Stomach (tissue), 4 donors: ENCODE measurements around the gene DCK.

Source experiments
- EP300 ChIP-seq: sonication (generic); formaldehyde crosslinking; IDR thresholded peaks from one replicate; pipeline ENCODE4 v1.6.1; 2017; ENCODE audit warnings: antibody characterized with exemption
- POLR2A ChIP-seq, 4 donors: fragments of 450-650 bp; IDR thresholded peaks; one replicate each; pipeline ENCODE4 v1.6.1; 2016; ENCODE audit warnings: antibody characterized with exemption in 4 of 4, control low read depth in 2 of 4, mild to moderate bottlenecking in 1 of 4, moderate library complexity in 1 of 4
- TF ChIP-seq, protein P1 (sequence below), 7 experiments: fragments of 450-650 bp in 4 of 7; fragments of 200-600 bp in 3 of 7; sonication (generic) in 3 of 7; IDR thresholded peaks; one replicate each; pipeline ENCODE4 v1.5.1; 2016 to 2019; ENCODE audit warnings: antibody characterized with exemption in 7 of 7, control low read depth in 2 of 7, mild to moderate bottlenecking in 1 of 7

DNA sequence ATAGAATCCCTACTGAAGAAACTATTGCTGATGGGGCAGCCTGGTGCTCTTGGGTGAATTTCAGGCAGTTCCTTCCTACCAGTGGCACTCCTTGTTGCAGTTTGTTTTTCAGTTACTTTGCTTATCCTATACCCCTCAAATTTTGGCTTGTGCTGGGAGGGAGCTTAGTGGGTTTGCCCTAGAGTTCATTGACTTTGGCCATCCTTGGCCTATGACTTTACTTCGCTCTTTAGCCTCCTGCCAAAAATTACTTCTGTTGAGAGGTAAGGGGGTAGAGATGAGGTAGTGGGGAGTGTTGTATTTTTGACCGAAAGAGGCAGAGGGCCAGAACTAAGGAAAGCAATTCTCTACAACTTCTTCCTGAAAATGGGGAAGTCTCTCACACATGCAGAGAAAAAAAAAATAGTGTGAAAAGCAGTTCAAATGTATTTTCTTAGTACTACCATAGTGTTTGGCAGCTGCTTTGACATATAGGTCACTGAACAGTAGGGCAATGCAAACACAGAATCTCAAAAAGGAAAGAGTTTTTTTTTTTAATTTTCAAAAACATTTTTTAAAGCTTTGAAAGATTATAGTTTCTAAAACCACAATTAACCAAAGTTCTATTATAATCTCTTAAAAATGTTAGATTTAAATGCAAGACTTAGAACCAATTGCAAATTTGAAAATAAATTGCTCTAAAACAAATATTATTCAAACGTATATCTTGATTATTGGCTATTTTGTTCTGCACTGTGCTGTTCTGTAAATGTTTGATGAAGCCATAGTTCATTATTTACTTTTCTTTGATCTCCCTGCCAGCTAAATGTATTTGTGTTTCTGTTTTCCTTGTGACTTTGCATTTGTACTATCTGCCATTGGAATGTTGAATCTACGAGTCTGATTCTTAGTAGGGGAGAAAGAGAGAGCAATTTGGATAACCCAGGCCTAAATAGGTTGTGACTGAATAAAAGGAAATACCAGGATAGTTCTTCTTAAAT, 73.6 kb downstream of the DCK start:
- TF ChIP-seq EP300, result no peak
- no peak for TF ChIP-seq POLR2A (IDR thresholded peaks at IDR 0.05)
- TF ChIP-seq, protein P1, sequence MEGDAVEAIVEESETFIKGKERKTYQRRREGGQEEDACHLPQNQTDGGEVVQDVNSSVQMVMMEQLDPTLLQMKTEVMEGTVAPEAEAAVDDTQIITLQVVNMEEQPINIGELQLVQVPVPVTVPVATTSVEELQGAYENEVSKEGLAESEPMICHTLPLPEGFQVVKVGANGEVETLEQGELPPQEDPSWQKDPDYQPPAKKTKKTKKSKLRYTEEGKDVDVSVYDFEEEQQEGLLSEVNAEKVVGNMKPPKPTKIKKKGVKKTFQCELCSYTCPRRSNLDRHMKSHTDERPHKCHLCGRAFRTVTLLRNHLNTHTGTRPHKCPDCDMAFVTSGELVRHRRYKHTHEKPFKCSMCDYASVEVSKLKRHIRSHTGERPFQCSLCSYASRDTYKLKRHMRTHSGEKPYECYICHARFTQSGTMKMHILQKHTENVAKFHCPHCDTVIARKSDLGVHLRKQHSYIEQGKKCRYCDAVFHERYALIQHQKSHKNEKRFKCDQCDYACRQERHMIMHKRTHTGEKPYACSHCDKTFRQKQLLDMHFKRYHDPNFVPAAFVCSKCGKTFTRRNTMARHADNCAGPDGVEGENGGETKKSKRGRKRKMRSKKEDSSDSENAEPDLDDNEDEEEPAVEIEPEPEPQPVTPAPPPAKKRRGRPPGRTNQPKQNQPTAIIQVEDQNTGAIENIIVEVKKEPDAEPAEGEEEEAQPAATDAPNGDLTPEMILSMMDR (IDR thresholded peaks at IDR 0.05), result no peak
